A549 (cell line): ENCODE measurements around the gene CNNM2.

Experiments used
- CHD2 ChIP-seq: fragments of 150-350 bp; IDR thresholded peaks from 2 replicates; pipeline ENCODE4 v1.6.1; 2014; ENCODE audit warnings: low read length; ENCODE audit not compliant: partially characterized antibody
- POLR2A ChIP-seq: IDR thresholded peaks from 2 replicates; pipeline ENCODE4 v1.6.1; 2012; ENCODE audit warnings: mild to moderate bottlenecking, low read length
- TP53 ChIP-seq: fragments of 250-450 bp; sonication (Bioruptor Pico); IDR thresholded peaks from 2 replicates; pipeline ENCODE4 v1.5.0; 2021; ENCODE audit warnings: mild to moderate bottlenecking, moderate library complexity
- TF ChIP-seq, protein P1 (sequence below): fragments of >200 bp; sonication (Bioruptor Twin); formaldehyde crosslinking; IDR thresholded peaks from 3 replicates; pipeline ENCODE4 v1.5.1; 2016
- TF ChIP-seq, protein P2 (sequence below): fragments of 200-600 bp; sonication (generic); IDR thresholded peaks from 2 replicates; pipeline ENCODE4 v1.6.1; 2016; ENCODE audit warnings: antibody characterized with exemption, mild to moderate bottlenecking, moderate library complexity
- TF ChIP-seq, protein P3 (sequence below): fragments of 150-350 bp; IDR thresholded peaks from 2 replicates; pipeline ENCODE4 v1.6.1; 2014; ENCODE audit warnings: low read depth, mild to moderate bottlenecking, low read length

DNA sequence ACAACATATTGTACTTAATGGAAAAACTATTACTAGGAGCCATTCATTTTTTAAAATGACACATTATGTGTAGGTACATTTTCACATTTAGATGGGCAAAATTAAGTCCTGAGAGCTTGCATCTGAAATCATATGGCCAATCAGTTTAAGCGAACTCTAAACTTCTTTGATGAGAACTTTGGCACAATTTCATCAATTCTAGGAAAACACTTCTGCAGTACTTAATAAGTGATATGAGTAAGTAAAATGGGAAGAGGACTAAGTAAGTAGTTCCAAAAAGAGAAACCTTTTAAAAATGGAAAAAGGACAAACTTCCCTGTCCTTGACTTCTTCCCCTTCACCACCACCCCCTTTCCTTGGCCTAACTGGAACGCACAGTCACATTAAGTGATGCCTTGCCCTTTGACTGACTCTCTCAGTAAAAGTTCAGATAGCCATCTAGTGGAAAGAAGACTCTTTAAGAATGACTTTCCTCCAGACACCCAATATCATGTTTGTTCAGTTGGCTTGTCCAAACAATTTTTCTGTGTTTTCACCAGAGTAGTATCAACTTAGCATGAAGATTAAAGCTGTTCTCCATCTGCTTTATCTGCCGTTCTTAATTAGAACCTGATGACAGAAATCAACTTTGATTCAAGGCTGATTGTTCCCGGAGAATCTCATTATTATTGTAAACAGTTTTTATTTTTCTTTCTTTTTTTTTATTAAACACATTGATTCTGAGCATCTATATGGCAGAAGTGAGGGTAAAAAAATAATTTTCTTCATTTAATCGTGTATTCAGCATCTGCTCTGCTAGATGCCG lies 45.1 kb downstream of the CNNM2 start:
- TF ChIP-seq, protein P1, sequence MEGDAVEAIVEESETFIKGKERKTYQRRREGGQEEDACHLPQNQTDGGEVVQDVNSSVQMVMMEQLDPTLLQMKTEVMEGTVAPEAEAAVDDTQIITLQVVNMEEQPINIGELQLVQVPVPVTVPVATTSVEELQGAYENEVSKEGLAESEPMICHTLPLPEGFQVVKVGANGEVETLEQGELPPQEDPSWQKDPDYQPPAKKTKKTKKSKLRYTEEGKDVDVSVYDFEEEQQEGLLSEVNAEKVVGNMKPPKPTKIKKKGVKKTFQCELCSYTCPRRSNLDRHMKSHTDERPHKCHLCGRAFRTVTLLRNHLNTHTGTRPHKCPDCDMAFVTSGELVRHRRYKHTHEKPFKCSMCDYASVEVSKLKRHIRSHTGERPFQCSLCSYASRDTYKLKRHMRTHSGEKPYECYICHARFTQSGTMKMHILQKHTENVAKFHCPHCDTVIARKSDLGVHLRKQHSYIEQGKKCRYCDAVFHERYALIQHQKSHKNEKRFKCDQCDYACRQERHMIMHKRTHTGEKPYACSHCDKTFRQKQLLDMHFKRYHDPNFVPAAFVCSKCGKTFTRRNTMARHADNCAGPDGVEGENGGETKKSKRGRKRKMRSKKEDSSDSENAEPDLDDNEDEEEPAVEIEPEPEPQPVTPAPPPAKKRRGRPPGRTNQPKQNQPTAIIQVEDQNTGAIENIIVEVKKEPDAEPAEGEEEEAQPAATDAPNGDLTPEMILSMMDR: no peak; the same call in 2 of the 3 replicates
- TF ChIP-seq, protein P2, sequence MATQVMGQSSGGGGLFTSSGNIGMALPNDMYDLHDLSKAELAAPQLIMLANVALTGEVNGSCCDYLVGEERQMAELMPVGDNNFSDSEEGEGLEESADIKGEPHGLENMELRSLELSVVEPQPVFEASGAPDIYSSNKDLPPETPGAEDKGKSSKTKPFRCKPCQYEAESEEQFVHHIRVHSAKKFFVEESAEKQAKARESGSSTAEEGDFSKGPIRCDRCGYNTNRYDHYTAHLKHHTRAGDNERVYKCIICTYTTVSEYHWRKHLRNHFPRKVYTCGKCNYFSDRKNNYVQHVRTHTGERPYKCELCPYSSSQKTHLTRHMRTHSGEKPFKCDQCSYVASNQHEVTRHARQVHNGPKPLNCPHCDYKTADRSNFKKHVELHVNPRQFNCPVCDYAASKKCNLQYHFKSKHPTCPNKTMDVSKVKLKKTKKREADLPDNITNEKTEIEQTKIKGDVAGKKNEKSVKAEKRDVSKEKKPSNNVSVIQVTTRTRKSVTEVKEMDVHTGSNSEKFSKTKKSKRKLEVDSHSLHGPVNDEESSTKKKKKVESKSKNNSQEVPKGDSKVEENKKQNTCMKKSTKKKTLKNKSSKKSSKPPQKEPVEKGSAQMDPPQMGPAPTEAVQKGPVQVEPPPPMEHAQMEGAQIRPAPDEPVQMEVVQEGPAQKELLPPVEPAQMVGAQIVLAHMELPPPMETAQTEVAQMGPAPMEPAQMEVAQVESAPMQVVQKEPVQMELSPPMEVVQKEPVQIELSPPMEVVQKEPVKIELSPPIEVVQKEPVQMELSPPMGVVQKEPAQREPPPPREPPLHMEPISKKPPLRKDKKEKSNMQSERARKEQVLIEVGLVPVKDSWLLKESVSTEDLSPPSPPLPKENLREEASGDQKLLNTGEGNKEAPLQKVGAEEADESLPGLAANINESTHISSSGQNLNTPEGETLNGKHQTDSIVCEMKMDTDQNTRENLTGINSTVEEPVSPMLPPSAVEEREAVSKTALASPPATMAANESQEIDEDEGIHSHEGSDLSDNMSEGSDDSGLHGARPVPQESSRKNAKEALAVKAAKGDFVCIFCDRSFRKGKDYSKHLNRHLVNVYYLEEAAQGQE: no peak
- TF ChIP-seq POLR2A (no peak), TP53 (no peak), CHD2 (no peak)
- TF ChIP-seq, protein P3, sequence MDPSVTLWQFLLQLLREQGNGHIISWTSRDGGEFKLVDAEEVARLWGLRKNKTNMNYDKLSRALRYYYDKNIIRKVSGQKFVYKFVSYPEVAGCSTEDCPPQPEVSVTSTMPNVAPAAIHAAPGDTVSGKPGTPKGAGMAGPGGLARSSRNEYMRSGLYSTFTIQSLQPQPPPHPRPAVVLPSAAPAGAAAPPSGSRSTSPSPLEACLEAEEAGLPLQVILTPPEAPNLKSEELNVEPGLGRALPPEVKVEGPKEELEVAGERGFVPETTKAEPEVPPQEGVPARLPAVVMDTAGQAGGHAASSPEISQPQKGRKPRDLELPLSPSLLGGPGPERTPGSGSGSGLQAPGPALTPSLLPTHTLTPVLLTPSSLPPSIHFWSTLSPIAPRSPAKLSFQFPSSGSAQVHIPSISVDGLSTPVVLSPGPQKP: no peak
